NCI-H446 treated with DMSO at 0.1 percent for 48 hours (cell line): ENCODE data around the gene KRTAP5-7.
"Not testable (repeated sequence)": the region's sequence is repeated elsewhere in the genome, so short reads cannot be mapped to it uniquely, and the experiment has no call there.

ENCODE experiments used
- DNase-seq: peaks from one replicate; lab custom pipeline; 2025; lab: John Stamatoyannopoulos, UW

KRTAP5-7 gene

DNA sequence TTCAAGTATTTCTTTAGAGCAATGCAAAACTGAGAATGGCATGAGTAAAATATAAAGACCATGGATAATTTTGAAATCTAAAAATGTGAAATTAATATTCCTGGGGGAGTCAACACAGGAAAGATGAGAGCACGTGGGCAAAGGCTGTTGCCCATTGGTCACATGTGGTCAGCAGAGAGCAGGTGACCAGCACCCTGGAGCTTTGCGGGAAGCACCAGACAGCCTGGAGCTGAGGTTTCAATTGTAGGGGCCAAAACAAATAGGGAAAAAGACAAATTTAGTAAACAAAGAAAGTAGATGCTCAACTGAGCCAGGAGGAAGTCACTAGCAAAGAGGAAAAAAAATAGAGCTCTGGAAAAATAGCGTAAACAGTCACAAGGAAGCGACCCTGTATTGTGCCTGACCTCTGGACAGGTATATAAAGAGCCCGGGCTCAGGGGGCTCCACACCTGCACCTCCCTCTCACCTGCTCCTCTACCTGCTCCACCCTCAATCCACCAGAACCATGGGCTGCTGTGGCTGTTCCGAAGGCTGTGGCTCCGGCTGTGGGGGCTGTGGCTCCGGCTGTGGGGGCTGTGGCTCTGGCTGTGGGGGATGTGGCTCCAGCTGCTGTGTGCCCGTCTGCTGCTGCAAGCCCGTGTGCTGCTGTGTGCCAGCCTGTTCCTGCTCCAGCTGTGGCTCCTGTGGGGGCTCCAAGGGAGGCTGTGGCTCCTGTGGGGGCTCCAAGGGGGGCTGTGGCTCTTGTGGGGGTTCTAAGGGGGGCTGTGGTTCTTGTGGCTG, at the start of gene KRTAP5-7:
KRTAP5-7 (plus strand) TSS at position 472 of the 780 bp plus-strand sequence; CDS start at position 506, 34 bp downstream.
- not testable (repeated sequence) for DNase-seq

- DNase-seq, result no peak
Measured at GRCh38 chr11:71477641-71478527, 49.2 kb upstream of the KRTAP5-7 start.

- no peak for DNase-seq
Measured at GRCh38 chr11:71478528-71478840, 48.6 kb upstream of the KRTAP5-7 start.

GRCh38 chr11:71481101-71481960, 45.7 kb upstream of the KRTAP5-7 start:
- no peak for DNase-seq

DNA sequence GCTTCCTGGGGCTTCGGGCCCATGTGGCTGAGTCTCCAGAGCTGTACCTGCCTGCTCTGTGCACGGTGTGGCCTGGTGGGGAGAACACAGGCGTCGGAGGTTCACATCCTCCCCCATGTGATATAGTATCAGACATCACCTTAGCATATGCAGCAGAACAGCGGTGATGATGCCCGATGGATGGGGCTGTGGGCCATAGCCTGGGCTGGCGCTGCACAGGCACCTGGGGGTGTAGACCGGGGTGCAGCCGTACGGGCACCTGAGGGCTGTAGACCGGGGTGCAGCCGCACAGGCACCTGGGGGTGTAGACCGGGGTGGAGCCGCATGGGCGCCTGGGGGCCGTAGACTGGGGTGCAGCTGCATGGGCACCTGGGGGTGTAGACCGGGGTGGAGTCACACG, 44.9 kb upstream of the KRTAP5-7 start:
- DNase-seq, result no peak

DNA sequence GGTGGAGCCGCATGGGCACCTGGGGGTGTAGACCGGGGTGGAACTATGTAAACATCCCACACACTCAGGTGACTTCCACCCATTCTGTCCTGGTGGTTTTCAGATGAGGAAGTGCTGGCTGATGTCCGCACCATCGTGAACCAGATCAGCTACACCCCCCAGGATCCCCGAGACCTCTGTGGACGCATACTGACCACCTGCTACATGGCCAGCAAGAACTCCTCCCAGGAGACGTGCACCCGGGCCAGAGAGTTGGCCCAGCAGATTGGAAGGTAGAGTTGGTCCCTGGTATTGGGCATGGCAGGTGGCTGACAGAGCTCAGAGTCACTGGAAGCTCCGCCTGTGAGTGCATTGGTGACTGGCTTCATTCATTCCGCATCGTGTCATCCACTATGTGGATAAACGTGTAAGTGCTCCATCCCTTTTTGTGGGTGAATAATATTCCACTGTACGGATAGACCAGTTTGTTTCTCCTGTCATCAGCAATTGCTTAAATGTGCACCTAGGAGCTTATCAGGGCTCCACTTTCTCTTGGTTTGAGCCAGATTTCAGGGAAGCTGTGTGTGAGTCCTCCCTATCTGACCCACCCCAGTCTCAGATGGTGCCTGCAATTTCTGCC, 44.2 kb upstream of the KRTAP5-7 start:
- DNase-seq, result no peak

DNA sequence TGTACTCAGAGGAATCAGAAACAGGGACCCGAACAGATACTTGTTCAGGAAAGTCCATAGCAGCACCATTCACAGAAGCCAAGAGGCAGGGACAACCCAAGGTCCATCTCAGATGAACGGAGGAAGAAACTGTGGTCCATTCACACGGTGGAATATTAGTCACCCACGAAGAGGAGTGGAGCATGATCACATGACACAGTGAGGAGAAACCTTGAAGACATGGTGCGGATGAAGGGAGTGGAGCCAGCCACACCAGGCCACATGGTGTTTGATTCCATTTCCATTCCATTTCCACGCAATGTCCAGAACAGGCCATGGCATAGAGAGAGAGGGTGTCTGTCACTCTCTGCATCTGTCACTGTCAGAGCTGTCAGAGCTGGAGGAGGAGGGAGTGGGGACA, 43.4 kb upstream of the KRTAP5-7 start:
- DNase-seq, result no peak

GRCh38 chr11:71484248-71485062, 42.6 kb upstream of the KRTAP5-7 start:
- DNase-seq, result no peak

- no peak for DNase-seq
Measured at GRCh38 chr11:71485063-71485399, 42.0 kb upstream of the KRTAP5-7 start.

GRCh38 chr11:71485466-71485865, 41.6 kb upstream of the KRTAP5-7 start:
- DNase-seq, result no peak

- DNase-seq, result no peak
Measured at GRCh38 chr11:71486320-71486719, 40.7 kb upstream of the KRTAP5-7 start.

GRCh38 chr11:71488681-71489270, 38.3 kb upstream of the KRTAP5-7 start:
- no peak for DNase-seq

GRCh38 chr11:71489311-71490043, 37.6 kb upstream of the KRTAP5-7 start:
- DNase-seq, result no peak

GRCh38 chr11:71490044-71490730, 36.9 kb upstream of the KRTAP5-7 start:
- no peak for DNase-seq

- DNase-seq, result no peak
Measured at GRCh38 chr11:71490731-71491390, 36.2 kb upstream of the KRTAP5-7 start.

DNA sequence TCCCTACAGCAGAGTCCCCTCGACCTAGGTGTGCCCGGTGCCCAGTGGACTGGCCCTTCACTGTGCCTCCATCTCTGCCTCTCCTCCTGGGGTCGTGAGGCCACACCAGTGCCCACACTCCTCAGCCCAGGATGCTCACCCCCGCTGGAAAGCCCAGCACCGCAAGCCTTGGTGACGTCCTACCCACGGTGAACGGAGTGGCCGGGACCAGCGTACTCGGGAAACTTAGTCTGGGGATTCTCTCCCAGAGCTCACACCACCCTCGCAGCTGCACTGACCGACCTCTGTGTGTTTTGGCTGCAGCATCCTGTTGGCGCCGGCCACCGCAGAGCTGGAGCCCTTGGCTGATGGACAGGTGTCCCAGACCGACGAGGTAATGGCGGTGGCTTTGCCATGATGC, 35.5 kb upstream of the KRTAP5-7 start:
- DNase-seq, result no peak

GRCh38 chr11:71491940-71492339, 35.1 kb upstream of the KRTAP5-7 start:
- DNase-seq, result no peak

DNA sequence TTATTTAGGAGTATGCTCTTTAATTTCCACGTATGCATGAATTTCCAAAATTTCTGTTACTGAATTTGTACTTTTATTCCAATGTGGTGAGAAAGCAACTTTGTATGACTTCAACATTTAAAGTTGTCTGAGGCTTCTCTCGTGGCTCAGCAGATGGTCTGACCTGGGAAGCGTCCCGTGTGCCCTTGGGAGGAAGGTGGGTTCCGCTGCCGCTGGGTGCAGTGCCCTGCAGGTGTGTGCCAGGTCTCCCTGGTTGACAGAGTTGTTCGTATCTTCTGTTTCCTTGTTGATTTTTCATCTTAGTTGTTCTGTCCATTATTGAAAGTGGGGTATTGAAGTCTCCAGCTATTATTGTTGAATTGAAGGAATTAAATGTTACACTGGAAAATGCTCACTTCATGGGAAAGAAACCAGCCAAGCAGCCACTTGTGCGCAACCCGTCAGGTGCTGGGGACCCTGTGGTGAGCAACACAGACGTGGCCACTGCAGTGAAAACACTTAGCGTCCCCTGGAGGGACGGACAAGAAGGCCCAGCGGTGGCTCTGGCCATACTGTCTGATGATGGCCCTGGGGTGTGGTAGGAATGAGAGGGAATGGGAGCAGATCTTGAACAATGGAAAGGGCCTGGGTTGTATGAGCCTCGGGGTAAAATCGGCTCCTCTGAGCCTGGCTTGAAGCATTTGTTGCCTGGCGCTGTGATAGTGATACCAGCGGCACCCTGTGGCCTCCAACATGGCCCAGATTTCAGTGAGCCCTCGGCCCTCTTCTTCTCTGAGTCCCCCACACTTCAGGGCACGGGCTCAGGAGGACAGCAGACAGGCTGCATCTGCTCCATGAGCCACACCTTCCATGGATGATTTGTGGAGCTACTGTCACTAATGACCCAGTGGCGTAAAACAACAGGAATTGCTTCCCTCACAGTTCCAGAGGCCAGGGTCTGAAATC, 31.5 kb upstream of the KRTAP5-7 start:
- no peak for DNase-seq
